GM18909 (cell line): ENCODE data around the gene SH3D19.
"Not testable (repeated sequence)": the region's sequence is repeated elsewhere in the genome, so short reads cannot be mapped to it uniquely, and the experiment has no call there.

ENCODE experiments used
- ATAC-seq: cut with Tn5 transposase; IDR thresholded peaks from one replicate; pipeline ENCODE4 v1.9.1; 2021; ENCODE audit warnings: mild to moderate bottlenecking; ENCODE audit not compliant: unreplicated experiment, poor library complexity

SH3D19 gene

GRCh38 chr4:151235373-151235772, 90.0 kb downstream of the SH3D19 start:
- not testable (repeated sequence) for ATAC-seq

- ATAC-seq = no peak
These were observed 91.8 kb downstream of the SH3D19 start for GRCh38 chr4:151233600-151233999.

DNA sequence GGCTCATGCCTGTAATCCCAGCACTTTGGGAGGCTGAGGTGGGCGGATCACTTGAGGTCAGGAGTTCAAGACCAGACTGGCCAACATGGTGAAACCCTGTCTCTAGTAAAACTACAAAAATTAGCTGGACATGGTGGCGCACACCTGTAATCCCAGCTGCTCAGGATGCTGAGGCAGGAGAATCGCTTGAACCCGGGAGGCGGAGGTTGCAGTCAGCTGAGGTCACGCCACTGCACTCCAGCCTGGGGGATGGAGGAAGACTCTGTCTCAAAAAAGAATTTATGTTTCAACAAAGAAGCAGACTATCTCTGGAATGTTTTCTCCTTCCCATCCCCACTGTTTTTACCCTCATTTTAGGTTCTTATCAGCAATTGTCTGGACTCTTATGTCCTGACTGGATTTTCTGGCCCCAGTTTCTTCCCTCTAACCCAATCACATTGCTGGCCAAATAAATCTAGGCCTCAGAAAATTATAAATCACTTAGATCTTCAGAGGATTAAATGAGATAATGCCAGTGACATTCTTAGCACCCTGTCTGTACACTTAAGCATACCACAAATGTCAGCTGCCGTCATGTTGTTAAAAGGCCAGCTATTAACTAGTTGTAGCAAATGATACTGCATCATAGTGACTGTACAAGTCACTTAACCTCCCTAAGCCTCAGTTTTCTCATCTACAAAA, 93.3 kb downstream of the SH3D19 start:
- no peak for ATAC-seq

GRCh38 chr4:151228189-151229119, 97.0 kb downstream of the SH3D19 start:
- no peak for ATAC-seq

- no peak for ATAC-seq
These were observed 97.7 kb downstream of the SH3D19 start for GRCh38 chr4:151227731-151228130.

GRCh38 chr4:151227172-151227571, 98.2 kb downstream of the SH3D19 start:
- ATAC-seq = no peak

- no peak for ATAC-seq
These were observed 99.1 kb downstream of the SH3D19 start for GRCh38 chr4:151226004-151226932.

- no peak for ATAC-seq
These were observed 101.9 kb downstream of the SH3D19 start for GRCh38 chr4:151223465-151223864.

- no peak for ATAC-seq
These were observed 105.5 kb downstream of the SH3D19 start for GRCh38 chr4:151219948-151220347.

DNA sequence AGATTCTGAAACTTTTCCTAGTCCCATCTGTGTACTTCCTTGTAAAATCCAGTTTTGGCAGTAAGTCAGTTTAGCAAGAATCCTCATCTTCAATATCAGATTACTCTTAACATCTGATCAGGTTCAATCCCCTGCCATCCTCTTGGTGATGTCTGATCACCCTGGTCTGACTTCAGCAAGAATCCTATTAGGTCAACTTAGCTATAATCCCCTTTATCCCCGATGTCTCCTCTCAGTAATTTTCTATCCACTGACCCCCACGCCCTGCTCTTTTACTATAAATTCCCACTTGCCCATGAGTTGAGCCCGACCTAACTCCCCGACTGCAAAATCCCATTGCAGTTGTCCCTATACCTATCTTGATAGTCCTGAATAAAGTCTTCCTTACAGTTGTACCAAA, 106.3 kb downstream of the SH3D19 start:
- ATAC-seq = no peak

DNA sequence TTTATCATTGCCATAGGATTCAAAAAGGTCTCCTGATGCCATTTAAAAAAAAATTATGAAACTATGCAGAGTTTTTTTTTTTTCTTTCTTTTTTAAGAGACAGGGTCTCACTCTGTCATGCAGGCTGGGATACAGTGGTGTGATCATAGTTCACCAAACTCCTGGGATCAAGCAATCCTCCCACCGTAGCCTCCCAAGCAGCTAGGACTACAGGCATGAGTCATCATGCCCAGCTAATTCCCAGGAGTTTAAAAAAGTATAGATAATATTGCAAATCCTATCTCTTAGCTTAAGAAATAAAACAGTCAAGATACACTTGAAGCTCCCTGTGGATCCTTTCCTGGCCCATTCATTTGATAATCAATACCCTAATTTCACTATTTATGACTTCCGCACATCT, 107.1 kb downstream of the SH3D19 start:
- no peak for ATAC-seq

- no peak for ATAC-seq
These were observed 108.1 kb downstream of the SH3D19 start for GRCh38 chr4:151217326-151217725.

DNA sequence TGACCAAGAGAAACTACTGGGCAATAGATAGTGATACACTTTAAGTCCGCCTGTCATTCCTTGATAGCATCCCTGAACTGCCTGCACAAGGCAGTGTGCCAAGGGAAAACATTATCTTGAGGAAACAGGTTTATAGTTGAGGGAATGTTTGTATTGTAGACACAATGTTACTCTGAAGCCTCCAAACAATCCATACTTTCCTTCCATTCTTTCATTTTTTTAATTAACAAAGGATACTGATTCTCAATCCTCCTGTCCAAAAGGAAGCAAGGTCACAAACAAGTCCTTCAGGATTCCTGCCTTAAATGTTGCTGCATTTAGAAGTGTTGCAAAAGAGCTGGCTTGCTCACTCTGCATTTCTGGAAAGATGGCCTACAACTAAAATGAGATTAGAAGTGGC, 110.1 kb downstream of the SH3D19 start:
- no peak for ATAC-seq

DNA sequence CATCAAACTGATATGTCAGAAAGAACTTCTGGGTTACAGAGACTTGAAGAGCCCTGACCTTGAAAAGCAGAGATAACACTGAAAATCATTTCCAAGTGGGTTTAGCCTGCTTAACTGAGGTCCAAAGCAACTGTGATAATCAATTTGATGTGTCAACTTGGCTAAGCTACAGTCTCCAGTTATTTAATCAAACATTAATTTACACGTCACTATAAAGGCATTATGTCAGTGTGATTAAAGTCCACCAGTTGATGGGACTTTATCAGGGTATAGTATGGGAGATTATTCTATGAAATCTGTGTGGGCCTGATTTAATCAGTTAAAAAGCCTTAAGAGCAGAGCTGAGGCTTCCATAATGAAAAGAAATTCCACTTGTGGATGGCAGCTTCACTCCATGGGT, 117.5 kb downstream of the SH3D19 start:
- ATAC-seq = no peak

GRCh38 chr4:151207186-151207585, 118.2 kb downstream of the SH3D19 start:
- ATAC-seq = no peak

DNA sequence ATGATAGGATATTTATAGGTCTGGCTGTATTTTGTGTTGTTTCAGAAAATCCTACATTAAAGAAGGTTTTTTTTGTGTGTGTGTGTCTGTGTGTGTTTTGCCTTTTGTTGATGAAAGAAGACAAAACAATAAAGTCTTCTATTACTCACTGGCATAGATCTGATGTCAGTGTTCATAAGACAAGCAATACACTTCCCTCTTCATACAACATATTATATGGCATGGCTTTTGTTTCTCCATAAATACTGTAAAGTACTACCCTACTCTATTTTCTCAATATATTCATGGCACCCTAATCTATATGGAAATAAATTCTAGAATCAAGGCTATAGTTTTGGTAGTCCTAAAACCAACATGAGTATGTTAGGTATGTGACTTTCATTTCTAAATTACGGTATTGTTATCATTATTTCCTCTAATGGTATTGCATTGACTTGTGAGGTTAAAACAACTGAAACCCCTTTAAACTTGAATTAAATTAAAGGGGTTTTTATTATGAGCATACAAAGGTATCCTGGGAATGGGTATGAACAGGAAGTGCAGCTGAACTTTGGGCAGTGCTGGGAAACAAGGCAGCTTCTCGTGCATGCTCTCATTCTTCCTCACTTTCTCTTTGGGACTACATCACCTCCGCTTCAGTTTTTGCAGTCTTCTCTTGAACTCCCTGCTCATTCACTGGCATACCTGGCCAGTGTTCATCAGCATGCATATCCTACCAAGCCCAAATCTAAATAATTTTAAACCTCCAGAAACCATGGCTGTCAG, 119.0 kb downstream of the SH3D19 start:
- ATAC-seq = no peak

DNA sequence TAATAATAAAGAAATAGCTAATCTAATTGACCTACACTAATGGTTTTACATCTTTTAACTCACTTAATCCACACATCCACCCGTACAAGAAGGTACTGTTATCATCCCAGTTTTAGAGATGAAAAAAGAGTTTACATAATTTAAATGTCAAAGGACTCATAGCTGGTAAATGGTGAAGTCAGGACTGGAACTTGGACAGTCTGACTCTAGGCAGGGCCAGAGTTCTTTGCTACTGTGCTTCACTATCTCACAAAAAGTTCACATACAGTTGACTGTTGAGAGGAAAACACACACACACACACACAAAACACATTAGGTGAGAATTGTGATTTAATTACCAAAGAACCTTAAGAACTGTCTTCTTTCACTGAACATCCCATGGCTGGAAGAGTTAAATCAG, 119.7 kb downstream of the SH3D19 start:
- ATAC-seq = no peak

- ATAC-seq = no peak
These were observed 120.4 kb downstream of the SH3D19 start for GRCh38 chr4:151204925-151205524.

DNA sequence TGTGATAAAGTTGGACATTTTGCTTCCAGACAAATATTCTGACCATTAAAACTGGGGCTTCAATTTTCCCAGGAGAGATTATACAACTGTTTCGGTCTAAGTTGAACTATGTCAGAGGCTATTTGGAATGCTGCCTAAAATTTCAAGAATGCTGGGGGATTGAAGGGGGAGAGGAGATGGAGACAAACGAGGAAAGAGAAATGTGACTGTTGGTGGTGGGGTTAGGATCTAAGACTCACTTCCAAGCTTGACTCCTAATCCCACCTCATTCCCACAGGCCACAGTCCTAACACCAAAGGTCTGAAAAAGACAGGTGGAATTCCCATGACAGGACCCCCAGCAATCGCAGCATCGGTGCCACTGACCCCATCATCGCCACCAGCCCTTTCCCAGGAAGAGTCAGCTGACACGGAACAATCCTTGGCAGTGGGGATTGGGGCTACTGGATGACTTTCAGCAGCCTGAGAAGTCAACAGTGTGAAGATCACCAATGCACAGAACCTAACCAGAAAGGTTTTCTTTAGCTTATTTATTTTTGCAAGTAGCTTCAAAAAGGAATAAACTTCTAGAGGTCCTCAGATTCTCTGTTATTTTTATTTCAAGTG, 122.5 kb downstream of the SH3D19 start:
- no peak for ATAC-seq
